ENCODE results near the gene FOXQ1. TPM values are rescaled to one million over a fixed set of nuclear protein-coding genes. Genes with fewer than 3 reads are reported as not detected.

The FOXQ1 gene
- total and polyA plus RNA-seq, 2 of the 13 experiments (the other 11 are each of a cell fraction or from before 2014, with no cell fraction given): 35.2 to 39.8 TPM

DNA sequence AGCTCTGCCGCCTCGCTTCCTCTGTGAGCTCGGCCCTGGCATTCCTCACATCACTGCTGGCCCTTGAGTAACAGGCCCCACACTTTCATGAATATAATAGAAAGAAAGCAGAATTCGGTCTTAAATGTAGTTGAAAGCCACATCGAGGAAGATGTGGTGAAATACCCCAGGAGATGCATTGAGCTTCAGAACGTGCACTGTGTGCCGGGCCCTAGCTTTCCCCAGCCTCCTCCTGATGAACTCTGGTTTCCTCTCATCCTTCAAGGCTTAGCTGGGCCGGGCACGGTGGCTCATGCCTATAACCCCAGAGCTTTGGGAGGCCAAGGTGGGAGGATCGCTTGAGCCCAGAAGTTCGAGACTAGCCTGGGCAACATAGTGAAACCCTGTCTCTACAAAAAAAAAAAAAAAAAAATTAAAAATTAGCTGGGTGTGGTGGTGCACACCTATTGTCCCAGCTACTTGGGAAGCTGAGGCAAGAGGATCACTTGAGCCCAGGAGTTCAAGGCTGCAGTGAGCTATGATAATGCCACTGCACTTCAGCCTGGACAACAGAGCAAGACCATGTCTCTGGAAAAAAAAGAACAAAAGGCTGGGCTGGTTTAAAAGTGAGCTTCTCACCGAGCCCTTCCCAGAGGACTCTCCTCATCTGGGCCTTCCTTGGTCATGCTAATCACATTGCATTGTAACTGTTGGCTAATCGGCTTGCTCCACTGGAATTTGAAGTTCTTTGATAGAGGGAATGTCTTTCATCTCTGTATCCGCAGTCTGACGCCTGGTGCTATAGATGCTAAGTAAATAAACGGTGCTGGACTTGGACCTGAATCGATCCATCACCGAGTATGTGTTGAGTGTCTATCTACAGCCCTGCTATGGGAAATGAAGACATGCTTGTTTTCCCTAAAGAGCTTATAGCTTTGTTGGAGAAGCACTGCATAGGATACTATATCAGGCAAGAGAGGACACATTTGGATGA lies 43.8 kb upstream of the FOXQ1 start (continued):
- peak; percentile 90 for TF ChIP-seq KAT2B (IDR thresholded peaks at IDR 0.05; ENCODE audit: borderline replicate concordance, low read depth, low read length)
- 0 out of 2 replicates have a peak, but pooled peaks have one; percentile 41 for TF ChIP-seq ZNF251 (CRISPR knock-in tag; IDR thresholded peaks at IDR 0.05)
- peak; percentile 57 for TF ChIP-seq STAG1 (CRISPR knock-in tag; IDR thresholded peaks at IDR 0.05)
- peak; percentile 79; the same call in 1 of the 2 replicates for TF ChIP-seq FOXP1 (IDR thresholded peaks at IDR 0.05)
- TF ChIP-seq FOXP1 (CRISPR knock-in tag; IDR thresholded peaks at IDR 0.05): peak; percentile 96
- 0 out of 2 replicates have a peak, but pooled peaks have one; percentile 68 for TF ChIP-seq ARHGAP35 (CRISPR knock-in tag; IDR thresholded peaks at IDR 0.05; ENCODE audit: borderline replicate concordance)
- no peak; a peak in 1 of 4 replicates for TF ChIP-seq MAFK (conservative IDR thresholded peaks at IDR 0.05 in 1 of 2, IDR thresholded peaks at IDR 0.05 in 1 of 2; ENCODE audit: low read length in 2 of 2)
- no peak for TF ChIP-seq NONO (IDR thresholded peaks at IDR 0.05)
- TF ChIP-seq NONO (CRISPR knock-in tag; conservative IDR thresholded peaks at IDR 0.05): peak; percentile 98
- TF ChIP-seq ZFP37 (CRISPR knock-in tag; IDR thresholded peaks at IDR 0.05; ENCODE audit: borderline replicate concordance): peak; percentile 92; the same call in 1 of the 2 replicates
- TF ChIP-seq RFX1 (IDR thresholded peaks at IDR 0.05): no peak
- no peak for TF ChIP-seq ZNF558 (CRISPR knock-in tag; IDR thresholded peaks at IDR 0.05; ENCODE audit: borderline replicate concordance)
- TF ChIP-seq ZNF589 (CRISPR knock-in tag; conservative IDR thresholded peaks at IDR 0.05): peak; percentile 93
- TF ChIP-seq MBD4 (IDR thresholded peaks at IDR 0.05; ENCODE audit: borderline replicate concordance, low read length): peak; percentile 95; the same call in 1 of the 2 replicates
- no peak for TF ChIP-seq SIN3B (IDR thresholded peaks at IDR 0.05; ENCODE audit: low read length)
- peak; percentile 98 for TF ChIP-seq ZNF264 (CRISPR knock-in tag; IDR thresholded peaks at IDR 0.05)
- TF ChIP-seq ZNF34 (CRISPR knock-in tag; IDR thresholded peaks at IDR 0.05; ENCODE audit: borderline replicate concordance): no peak
- no peak for TF ChIP-seq MATR3 (CRISPR knock-in tag; IDR thresholded peaks at IDR 0.05)
- no peak for TF ChIP-seq GZF1 (CRISPR knock-in tag; IDR thresholded peaks at IDR 0.05)
- 0 out of 2 replicates have a peak, but pooled peaks have one; percentile 19 for TF ChIP-seq CC2D1A (CRISPR knock-in tag; IDR thresholded peaks at IDR 0.05)
- TF ChIP-seq ZNF256 (CRISPR knock-in tag; conservative IDR thresholded peaks at IDR 0.05): peak; percentile 91; the same call in 1 of the 2 replicates
- peak; percentile 96 for TF ChIP-seq ZMYM4 (CRISPR knock-in tag; IDR thresholded peaks at IDR 0.05)
- peak; percentile 79 for TF ChIP-seq SMC3 (IDR thresholded peaks at IDR 0.05; ENCODE audit: low read length)
- TF ChIP-seq ARID3A (IDR thresholded peaks at IDR 0.05; ENCODE audit: low read depth, low read length): peak; percentile 99
- peak; percentile 55; the same call in 1 of the 2 replicates for TF ChIP-seq ZNF138 (CRISPR knock-in tag; IDR thresholded peaks at IDR 0.05; ENCODE audit: low read depth)
- no peak for TF ChIP-seq FOXO4 (CRISPR knock-in tag; conservative IDR thresholded peaks at IDR 0.05)
- TF ChIP-seq ZNF710 (CRISPR knock-in tag; IDR thresholded peaks at IDR 0.05; ENCODE audit: borderline replicate concordance): peak; percentile 97; the same call in 1 of the 2 replicates
